GM12801 (cell line): ENCODE data around the gene LRRC9.

ENCODE experiments used
- CTCF ChIP-seq: IDR thresholded peaks from one replicate; pipeline ENCODE4 v1.5.1; 2011; ENCODE audit warnings: control low read depth; ENCODE audit not compliant: insufficient read length; ENCODE audit errors: extremely low read depth

The LRRC9 gene

GRCh38 chr14:59961518-59962062, 41.6 kb downstream of the LRRC9 start:
- no peak for TF ChIP-seq CTCF

- TF ChIP-seq CTCF: no peak
These were observed 44.5 kb downstream of the LRRC9 start for GRCh38 chr14:59964251-59965007.

- no peak for TF ChIP-seq CTCF
These were observed 49.4 kb downstream of the LRRC9 start for GRCh38 chr14:59969319-59969718.

GRCh38 chr14:59981564-59981963, 61.6 kb downstream of the LRRC9 start:
- no peak for TF ChIP-seq CTCF

GRCh38 chr14:59983048-59983447, 63.1 kb downstream of the LRRC9 start:
- no peak for TF ChIP-seq CTCF

GRCh38 chr14:59986556-59987059, 66.7 kb downstream of the LRRC9 start:
- TF ChIP-seq CTCF: no peak

- no peak for TF ChIP-seq CTCF
These were observed 77.5 kb downstream of the LRRC9 start for GRCh38 chr14:59997449-59997848.
